ENCODE data around the gene DIDO1. TPM values are rescaled to one million over a fixed set of nuclear protein-coding genes. Genes with fewer than 3 reads are reported as not detected.
"Not testable (repeated sequence)": the region's sequence is repeated elsewhere in the genome, so short reads cannot be mapped to it uniquely, and the experiment has no call there.

Gene DIDO1
- total RNA-seq, 1 experiment from 2014 or later, result 33.2 TPM

GRCh38 chr20:62962221-62962879 is 36.0 kb upstream of the DIDO1 start:
- ChIA-PET POLR2A (ENCODE audit: unreplicated experiment) (no interaction called here), CTCF (no interaction called here)
- Histone ChIP-seq H3K27me3 (ENCODE audit: low read length) (peaks cover 9% of the 10 kb centered on the region; the same call in 1 of the 2 replicates), H3K4me3 (ENCODE audit: low read length) (no peak overlapping the region), H2AFZ (ENCODE audit: low read length) (no peak overlapping the region), H3K4me2 (ENCODE audit: low read length) (no peak overlapping the region), H3K9ac (ENCODE audit: low read length) (no peak overlapping the region), H3F3A (ENCODE audit: low read length, unreplicated experiment) (no peaks in the 10 kb centered on the region), H4K20me1 (ENCODE audit: low read length) (no peaks in the 10 kb centered on the region), H3K9me2 (replicated peaks; ENCODE audit: low read length) (no peaks in the 10 kb centered on the region), H3K4me1 (ENCODE audit: insufficient read depth, low read length) (no peaks in the 10 kb centered on the region), H3K9me3 (ENCODE audit: low read length) (no peaks in the 10 kb centered on the region), H3K36me3 (ENCODE audit: low read depth, low read length) (no peaks in the 10 kb centered on the region), H3K79me2 (ENCODE audit: low read length) (no peaks in the 10 kb centered on the region), H3K27ac (ENCODE audit: low read length) (no peak overlapping the region)
- TF ChIP-seq EZH2phosphoT487 (IDR thresholded peaks at IDR 0.05; ENCODE audit: borderline replicate concordance, low read length) (no peak), EZH2 (IDR thresholded peaks at IDR 0.05; ENCODE audit: low read length, unreplicated experiment) (no peak), CTCF (conservative IDR thresholded peaks at IDR 0.05; ENCODE audit: low read depth, low read length) (no peak)
- no peak for ATAC-seq
- DNase-seq, result no peak
- BruUV-seq (replicated peaks), result no TSS peak
- intact Hi-C loops (cut with micrococcal nuclease), result no loop called here

GRCh38 chr20:62961799-62962198 is 35.5 kb upstream of the DIDO1 start:
- Histone ChIP-seq H4K20me1 (ENCODE audit: low read length) (no peaks in the 10 kb centered on the region), H3K9me2 (replicated peaks; ENCODE audit: low read length) (no peaks in the 10 kb centered on the region), H3K9me3 (ENCODE audit: low read length) (no peaks in the 10 kb centered on the region), H3K4me3 (ENCODE audit: low read length) (no peak overlapping the region), H3K79me2 (ENCODE audit: low read length) (no peaks in the 10 kb centered on the region), H3K27ac (ENCODE audit: low read length) (no peak overlapping the region), H2AFZ (ENCODE audit: low read length) (no peak overlapping the region), H3K4me2 (ENCODE audit: low read length) (no peak overlapping the region), H3K36me3 (ENCODE audit: low read depth, low read length) (no peaks in the 10 kb centered on the region), H3F3A (ENCODE audit: low read length, unreplicated experiment) (no peaks in the 10 kb centered on the region), H3K9ac (ENCODE audit: low read length) (no peak overlapping the region), H3K27me3 (ENCODE audit: low read length) (peaks cover 9% of the 10 kb centered on the region; the same call in 1 of the 2 replicates), H3K4me1 (ENCODE audit: insufficient read depth, low read length) (no peaks in the 10 kb centered on the region)
- ATAC-seq (no peak), DNase-seq (no peak)
- no TSS peak for BruUV-seq (replicated peaks)
- TF ChIP-seq CTCF (conservative IDR thresholded peaks at IDR 0.05; ENCODE audit: low read depth, low read length) (no peak), EZH2 (IDR thresholded peaks at IDR 0.05; ENCODE audit: low read length, unreplicated experiment) (no peak), EZH2phosphoT487 (IDR thresholded peaks at IDR 0.05; ENCODE audit: borderline replicate concordance, low read length) (no peak)
- ChIA-PET CTCF (no interaction called here), POLR2A (ENCODE audit: unreplicated experiment) (no interaction called here)
- intact Hi-C loops (cut with micrococcal nuclease), result no loop called here

- H3K36me3 ChIP-seq (ENCODE audit: low read depth, low read length), result no peaks in the 10 kb centered on the region
- no peak overlapping the region for H2AFZ ChIP-seq (ENCODE audit: low read length)
- H3K4me1 ChIP-seq (ENCODE audit: insufficient read depth, low read length), result no peaks in the 10 kb centered on the region
- no peaks in the 10 kb centered on the region for H3F3A ChIP-seq (ENCODE audit: low read length, unreplicated experiment)
- H3K9ac ChIP-seq (ENCODE audit: low read length), result no peak overlapping the region
- DNase-seq (no peak), ATAC-seq (no peak)
- H3K4me2 ChIP-seq (ENCODE audit: low read length), result no peak overlapping the region
- H4K20me1 ChIP-seq (ENCODE audit: low read length), result no peaks in the 10 kb centered on the region
- H3K9me3 ChIP-seq (ENCODE audit: low read length), result no peaks in the 10 kb centered on the region
- no peak overlapping the region for H3K4me3 ChIP-seq (ENCODE audit: low read length)
- H3K27ac ChIP-seq (ENCODE audit: low read length), result no peak overlapping the region
- TF ChIP-seq CTCF (conservative IDR thresholded peaks at IDR 0.05; ENCODE audit: low read depth, low read length) (no peak), EZH2 (IDR thresholded peaks at IDR 0.05; ENCODE audit: low read length, unreplicated experiment) (no peak), EZH2phosphoT487 (IDR thresholded peaks at IDR 0.05; ENCODE audit: borderline replicate concordance, low read length) (no peak)
- intact Hi-C loops (cut with micrococcal nuclease), result no loop called here
- CTCF ChIA-PET, result no interaction called here
- no peaks in the 10 kb centered on the region for H3K79me2 ChIP-seq (ENCODE audit: low read length)
- H3K27me3 ChIP-seq (ENCODE audit: low read length), result peaks cover 9% of the 10 kb centered on the region; the same call in 1 of the 2 replicates
- no TSS peak for BruUV-seq (replicated peaks)
- no peaks in the 10 kb centered on the region for H3K9me2 ChIP-seq (replicated peaks; ENCODE audit: low read length)
- POLR2A ChIA-PET (ENCODE audit: unreplicated experiment), result no interaction called here
These were observed 35.0 kb upstream of the DIDO1 start for GRCh38 chr20:62961310-62961783.

- ATAC-seq; H3F3A ChIP-seq (ENCODE audit: low read length, unreplicated experiment); POLR2A ChIA-PET (ENCODE audit: unreplicated experiment); H3K9me3 ChIP-seq (ENCODE audit: low read length); H3K36me3 ChIP-seq (ENCODE audit: low read depth, low read length); BruUV-seq (replicated peaks); H3K79me2 ChIP-seq (ENCODE audit: low read length); H3K4me3 ChIP-seq (ENCODE audit: low read length); H3K4me1 ChIP-seq (ENCODE audit: insufficient read depth, low read length); H3K9me2 ChIP-seq (replicated peaks; ENCODE audit: low read length); H3K9ac ChIP-seq (ENCODE audit: low read length); H3K4me2 ChIP-seq (ENCODE audit: low read length); H3K27ac ChIP-seq (ENCODE audit: low read length); DNase-seq; CTCF ChIA-PET; H4K20me1 ChIP-seq (ENCODE audit: low read length); H3K27me3 ChIP-seq (ENCODE audit: low read length); H2AFZ ChIP-seq (ENCODE audit: low read length); intact Hi-C loops (cut with micrococcal nuclease): not testable (repeated sequence)
These were observed 34.4 kb upstream of the DIDO1 start for GRCh38 chr20:62960446-62961309.

All from PC-3 (cell line).